ENCODE results near the gene GCNT2.
"Not testable (repeated sequence)": the region's sequence is repeated elsewhere in the genome, so short reads cannot be mapped to it uniquely, and the experiment has no call there.

The GCNT2 gene

DNA sequence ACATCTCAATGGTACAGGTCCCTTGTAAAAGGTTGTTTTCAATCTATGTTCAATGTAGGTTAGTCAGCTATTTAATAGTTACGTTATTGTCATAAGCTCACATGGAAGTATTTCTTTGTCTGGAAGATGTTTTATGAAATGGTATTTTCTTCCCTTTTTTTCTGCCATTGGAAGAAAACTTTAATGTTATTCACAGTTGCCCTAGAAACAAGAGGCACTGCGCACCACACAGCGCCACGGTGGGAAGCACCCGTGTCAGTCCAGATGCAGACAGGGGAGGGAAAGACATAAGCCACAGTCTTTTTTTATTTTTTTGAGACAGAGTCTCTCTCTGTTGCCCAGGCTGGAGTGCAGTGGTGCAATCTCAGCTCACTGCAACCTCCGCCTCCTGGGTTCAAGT is 82.1 kb downstream of the GCNT2 start:
- no peak for DNase-seq (ENCODE audit: low read depth in 1 of 2, low spot score in 1 of 2)

DNA sequence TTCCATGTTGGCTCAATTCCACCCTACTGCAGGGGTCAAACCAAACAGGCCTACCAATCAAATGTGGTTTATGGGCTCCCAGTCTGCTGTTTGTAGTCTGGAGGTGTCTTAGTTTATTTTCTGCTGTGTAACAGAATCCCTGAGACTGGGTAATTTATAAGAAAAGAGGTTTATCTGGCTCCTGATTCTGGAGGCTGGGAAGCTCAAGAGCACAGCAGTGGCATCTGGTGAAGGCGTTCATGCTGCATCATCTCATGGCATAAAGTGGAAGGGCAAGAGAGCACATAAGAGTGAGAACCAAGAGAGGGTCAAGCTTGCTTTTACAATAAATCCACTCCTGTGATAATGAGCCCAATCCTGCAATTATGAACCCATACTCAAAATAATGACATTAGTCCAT is 87.9 kb downstream of the GCNT2 start:
- no peak for DNase-seq (ENCODE audit: low read depth in 1 of 2, low spot score in 1 of 2)

GRCh38 chr6:10610289-10610688 is 89.1 kb downstream of the GCNT2 start:
- no peak for DNase-seq (ENCODE audit: low read depth in 1 of 2, low spot score in 1 of 2)

DNA sequence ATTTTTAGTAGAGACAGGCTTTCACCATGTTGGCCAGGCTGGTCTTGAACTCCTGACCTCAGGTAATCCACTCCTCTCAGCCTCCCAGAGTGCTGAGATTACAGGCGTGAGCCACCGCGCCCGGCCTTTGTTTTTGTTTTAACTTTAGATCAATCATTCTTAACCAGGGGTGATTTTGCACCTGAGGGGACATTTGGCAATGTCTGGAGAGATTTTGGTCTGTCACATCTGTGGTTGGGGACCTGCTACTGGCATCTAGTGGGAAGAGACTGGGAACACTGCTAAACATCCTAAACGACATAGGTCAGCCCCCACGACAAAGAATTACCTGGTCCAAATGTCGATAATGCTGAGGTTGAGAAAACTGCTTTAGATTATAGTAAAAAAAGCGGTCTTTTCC is 91.0 kb downstream of the GCNT2 start:
- DNase-seq (ENCODE audit: low read depth in 1 of 2, low spot score in 1 of 2) = no peak

DNA sequence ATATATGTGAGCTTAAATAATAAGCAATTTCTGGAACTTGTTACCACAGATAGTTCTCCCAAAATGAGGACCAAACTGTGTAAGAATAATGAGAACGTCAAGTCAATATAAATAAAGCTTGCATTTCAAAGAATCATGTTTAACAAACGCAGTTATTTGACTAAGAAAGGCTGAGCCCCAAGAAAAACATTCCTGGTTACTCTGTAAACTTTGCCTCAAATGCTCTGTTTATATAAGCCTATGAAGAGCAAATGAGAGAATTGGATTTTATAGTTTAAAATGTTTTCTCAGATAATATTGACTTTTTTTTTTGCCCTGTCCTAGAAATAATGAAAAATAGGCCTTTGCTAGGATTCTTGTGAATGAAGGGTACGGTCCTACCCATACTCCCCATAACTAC is 91.9 kb downstream of the GCNT2 start:
- no peak for DNase-seq (ENCODE audit: low read depth in 1 of 2, low spot score in 1 of 2)

GRCh38 chr6:10613723-10614122 is 92.6 kb downstream of the GCNT2 start:
- no peak for DNase-seq (ENCODE audit: low read depth in 1 of 2, low spot score in 1 of 2)

GRCh38 chr6:10615675-10616074 is 94.5 kb downstream of the GCNT2 start:
- no peak for DNase-seq (ENCODE audit: low read depth in 1 of 2, low spot score in 1 of 2)

DNA sequence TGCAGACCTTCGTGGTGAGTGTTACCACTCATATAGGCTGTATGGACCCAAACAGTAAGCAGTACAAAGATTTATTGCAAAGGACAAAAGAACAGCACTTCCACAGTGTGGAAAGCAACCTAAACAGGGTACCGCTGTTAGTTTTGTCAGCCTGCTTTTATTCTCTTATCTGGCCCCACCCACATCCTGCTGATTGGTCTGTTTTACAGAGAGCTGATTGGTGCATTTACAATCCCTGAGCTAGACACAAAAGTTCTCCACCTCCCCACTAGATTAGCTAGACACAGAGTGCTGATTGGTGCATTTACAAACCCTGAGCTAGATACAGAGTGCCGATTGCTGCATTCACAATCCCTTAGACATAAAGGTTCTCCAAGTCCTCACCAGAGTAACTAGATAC is 95.1 kb downstream of the GCNT2 start:
- not testable (repeated sequence) for DNase-seq (ENCODE audit: low read depth in 1 of 2, low spot score in 1 of 2)

DNA sequence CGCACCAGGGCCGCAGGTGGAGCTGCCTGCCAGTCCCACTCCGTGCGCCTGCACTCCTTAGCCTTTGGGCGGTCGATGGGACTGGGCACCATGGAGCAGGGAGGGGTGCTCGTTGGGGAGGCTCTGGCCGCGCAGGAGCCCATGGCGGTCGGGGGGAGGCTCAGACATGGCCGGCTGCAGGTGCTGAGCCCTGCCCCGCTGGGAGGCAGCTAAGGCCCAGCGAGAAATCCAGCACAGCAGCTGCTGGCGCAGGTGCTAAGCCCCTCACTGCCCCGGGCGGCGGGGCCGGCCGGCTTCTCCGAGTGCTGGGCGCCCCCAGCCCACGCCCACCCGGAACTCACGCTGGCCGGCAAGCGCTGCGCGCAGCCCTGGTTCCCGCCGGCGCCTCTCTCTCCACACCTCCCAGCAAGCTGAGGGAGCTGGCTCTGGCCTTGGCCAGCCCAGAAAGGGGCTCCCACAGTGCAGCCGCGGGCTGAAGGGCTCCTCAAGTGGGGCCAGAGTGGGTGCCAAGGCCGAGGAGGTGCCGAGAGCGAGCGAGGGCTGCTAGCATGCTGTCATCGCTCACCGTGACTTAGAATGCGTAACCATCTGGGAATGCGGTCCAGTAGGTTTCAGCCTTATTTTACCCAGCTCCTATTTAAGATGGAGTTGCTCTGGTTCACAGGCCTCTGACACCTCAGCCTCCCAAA is 96.0 kb downstream of the GCNT2 start:
- DNase-seq (ENCODE audit: low read depth in 1 of 2, low spot score in 1 of 2) = no peak

GRCh38 chr6:10618409-10618808 is 97.3 kb downstream of the GCNT2 start:
- no peak for DNase-seq (ENCODE audit: low read depth in 1 of 2, low spot score in 1 of 2)

- DNase-seq (ENCODE audit: low read depth in 1 of 2, low spot score in 1 of 2) = no peak
These were observed 100.1 kb downstream of the GCNT2 start for GRCh38 chr6:10621213-10621612.

GRCh38 chr6:10621847-10622246 is 100.7 kb downstream of the GCNT2 start:
- DNase-seq (ENCODE audit: low read depth in 1 of 2, low spot score in 1 of 2) = no peak

DNA sequence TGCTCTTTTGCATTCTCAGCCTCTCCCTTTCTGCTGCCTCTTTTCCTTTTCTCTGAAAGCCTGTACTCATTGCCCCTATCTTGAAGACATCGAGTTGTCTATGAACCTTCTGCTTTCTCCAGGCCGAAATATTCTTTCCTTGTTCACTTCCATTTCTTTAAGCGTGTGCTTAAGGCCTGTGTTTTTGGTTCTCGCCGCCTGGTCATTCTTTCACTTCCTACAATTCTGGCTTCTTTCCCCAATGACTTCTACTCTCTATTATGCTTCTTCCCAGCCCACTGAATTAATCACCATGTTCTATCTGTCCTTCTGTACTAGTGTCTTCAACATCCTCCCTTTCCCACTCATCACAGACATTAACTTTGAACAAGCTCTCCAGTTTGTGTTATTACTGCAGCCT is 103.7 kb downstream of the GCNT2 start:
- DNase-seq (ENCODE audit: low read depth in 1 of 2, low spot score in 1 of 2) = no peak

DNA sequence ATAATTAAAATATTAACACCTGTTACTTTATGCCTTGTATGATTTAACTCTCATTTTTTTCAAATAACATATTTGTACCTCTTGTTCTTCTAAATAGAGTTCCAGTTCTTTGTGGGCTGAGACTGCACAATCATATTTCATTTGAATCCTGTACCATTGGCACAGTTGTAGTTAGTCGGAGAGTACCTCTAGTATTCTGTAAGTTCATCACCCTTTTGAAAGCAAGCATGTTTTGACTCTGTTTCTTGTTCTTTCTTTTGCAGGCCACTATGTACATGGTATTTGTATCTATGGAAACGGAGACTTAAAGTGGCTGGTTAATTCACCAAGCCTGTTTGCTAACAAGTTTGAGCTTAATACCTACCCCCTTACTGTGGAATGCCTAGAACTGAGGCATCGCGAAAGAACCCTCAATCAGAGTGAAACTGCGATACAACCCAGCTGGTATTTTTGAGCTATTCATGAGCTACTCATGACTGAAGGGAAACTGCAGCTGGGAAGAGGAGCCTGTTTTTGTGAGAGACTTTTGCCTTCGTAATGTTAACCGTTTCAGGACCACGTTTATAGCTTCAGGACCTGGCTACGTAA is 105.1 kb downstream of the GCNT2 start:
- DNase-seq (ENCODE audit: low read depth in 1 of 2, low spot score in 1 of 2) = no peak

DNA sequence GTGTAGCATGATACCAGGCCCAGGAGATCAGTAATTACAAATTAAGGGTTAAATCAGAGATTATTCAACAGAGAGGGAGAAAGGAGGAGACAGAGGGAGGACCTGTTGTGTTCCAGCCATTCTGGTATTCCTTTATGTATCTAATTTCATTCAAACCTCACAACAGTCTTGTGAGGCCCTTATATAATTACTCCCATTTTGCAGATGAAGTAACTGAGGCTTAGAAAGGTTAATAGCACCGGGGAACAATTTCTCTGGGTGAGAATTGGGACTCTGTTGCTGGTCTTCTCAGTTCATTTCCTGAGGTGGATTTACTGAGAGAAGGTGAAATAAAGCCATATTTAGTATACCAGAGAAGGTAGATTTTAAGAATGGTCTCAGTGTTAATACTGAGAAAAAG is 106.6 kb downstream of the GCNT2 start:
- DNase-seq (ENCODE audit: low read depth in 1 of 2, low spot score in 1 of 2) = no peak

DNA sequence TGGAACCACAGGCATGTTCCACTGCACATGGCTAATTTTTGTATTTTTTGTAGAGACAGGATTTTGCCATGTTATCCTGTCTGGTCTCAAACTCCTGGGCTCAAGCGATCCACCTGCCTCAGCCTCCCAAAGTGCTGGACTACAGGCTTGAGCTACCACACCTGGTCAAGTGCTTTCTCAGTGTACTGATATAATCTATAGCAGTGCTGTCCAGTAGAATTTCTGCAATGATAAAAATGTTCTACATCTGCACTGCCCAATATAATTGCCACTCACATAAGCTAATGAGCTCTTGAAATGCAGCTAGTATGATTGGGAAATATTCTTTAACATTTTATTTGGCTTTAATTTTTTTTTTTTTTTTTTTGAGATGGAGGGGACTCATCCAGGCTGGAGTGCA is 109.0 kb downstream of the GCNT2 start:
- DNase-seq (ENCODE audit: low read depth in 1 of 2, low spot score in 1 of 2) = no peak

DNA sequence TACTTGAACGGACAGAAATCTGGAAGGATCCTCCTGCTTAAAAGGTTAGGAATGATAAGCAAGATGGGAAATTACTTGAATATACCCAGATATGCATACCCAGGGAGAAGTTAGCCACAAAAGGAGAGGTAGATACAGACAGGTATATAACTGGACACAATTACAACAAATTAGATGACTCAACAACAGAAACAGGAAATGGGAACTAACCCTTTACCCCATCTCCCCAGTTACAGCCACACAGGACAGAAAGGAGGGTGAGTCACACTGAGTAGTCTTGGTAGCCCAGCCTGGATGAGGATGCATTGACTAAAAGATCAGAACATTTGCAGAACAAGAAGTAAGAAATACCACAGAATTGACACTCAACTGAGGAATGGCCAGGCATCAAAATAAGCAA is 112.1 kb downstream of the GCNT2 start:
- DNase-seq (ENCODE audit: low read depth in 1 of 2, low spot score in 1 of 2) = no peak

GRCh38 chr6:10640412-10640811 is 119.3 kb downstream of the GCNT2 start:
- no peak for DNase-seq (ENCODE audit: low read depth in 1 of 2, low spot score in 1 of 2)

DNA sequence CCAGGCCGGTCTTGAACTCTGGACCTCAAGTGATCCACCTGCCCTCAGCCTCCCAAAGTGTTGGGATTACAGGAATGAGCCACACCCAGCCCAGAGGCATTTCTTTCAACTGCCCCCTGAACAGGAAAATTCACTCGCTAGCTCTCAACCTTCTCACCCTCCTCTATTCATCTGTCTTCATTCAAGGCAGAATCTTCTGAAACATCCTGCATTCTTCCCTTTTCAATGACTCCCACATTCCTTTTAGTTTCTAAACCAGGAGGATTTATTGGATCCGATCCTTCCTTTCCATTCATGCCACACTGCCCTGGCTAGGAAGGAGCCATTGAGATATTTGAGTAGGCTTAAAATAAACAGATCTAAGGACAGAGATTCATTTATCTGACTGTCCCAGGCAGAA is 120.4 kb downstream of the GCNT2 start:
- DNase-seq (ENCODE audit: low read depth in 1 of 2, low spot score in 1 of 2) = no peak

DNA sequence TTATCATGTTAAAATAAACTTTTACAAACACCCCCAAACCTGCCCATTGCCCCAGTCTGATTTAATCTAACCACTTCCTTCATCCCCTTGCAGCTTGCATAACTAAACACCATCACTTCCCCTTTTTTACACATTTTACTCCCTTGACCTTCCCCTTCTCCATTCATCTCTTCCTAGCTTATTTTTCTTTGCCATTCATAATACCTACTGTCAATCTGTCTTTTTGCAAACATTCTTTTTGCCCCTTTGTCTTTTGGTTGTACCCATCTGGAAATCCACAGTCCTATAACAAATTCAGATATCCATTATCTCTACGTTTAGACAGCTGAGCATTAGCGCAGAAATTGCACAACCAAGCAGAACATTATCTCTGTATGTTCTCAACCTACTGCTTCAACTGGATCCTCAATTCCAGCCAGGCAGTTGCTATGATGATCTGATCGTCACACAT is 122.1 kb downstream of the GCNT2 start:
- no peak for DNase-seq (ENCODE audit: low read depth in 1 of 2, low spot score in 1 of 2)

GRCh38 chr6:10644225-10644624 is 123.1 kb downstream of the GCNT2 start:
- DNase-seq (ENCODE audit: low read depth in 1 of 2, low spot score in 1 of 2) = no peak

GRCh38 chr6:10655508-10656055 is 134.4 kb downstream of the GCNT2 start:
- no peak for DNase-seq (ENCODE audit: low read depth in 1 of 2, low spot score in 1 of 2)
